COR-L47 (cell line): Measurements from ENCODE around the gene CHST1.

ENCODE experiments used
- DNase-seq: peaks from one replicate; lab custom pipeline; 2025; lab: John Stamatoyannopoulos, UW

Gene CHST1

GRCh38 chr11:45605051-45605450 lies 60.4 kb downstream of the CHST1 start:
- no peak for DNase-seq

DNA sequence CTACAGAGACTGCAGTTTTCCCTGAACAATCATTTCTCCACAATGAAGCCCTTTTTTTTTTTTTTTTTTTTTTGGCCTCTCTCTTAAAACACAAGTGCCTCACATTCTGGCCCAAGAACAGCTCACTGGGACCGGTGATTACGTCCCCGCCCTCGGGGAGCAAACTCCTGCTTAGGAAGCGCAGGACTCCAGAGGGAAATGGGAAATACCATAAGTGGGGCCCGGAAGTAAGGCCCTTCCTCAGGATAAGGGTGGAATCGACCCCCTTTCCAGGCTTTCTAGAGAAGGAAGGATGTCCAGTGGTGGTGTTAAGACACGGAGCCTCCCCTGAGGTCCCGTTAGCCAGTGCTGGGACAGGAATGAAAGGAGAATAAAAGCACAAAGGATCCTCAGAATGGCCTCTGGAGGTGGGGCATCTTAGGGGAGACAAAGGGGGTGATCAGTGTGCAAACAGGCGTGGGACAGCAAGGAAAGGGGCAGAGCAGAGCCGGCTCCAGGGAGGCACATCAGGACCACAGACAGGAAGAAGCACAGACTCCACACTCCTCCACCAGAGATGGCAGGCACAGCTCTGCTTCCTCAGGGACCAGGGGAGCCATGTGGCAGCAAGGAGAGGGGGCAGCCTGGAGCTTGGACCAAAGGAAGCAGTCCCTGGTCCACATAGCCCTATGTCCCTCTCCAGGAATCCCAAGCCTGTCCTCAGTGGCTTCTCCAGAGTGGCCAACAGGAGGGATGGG lies 61.3 kb downstream of the CHST1 start:
- no peak for DNase-seq

GRCh38 chr11:45599161-45599943 lies 66.1 kb downstream of the CHST1 start:
- no peak for DNase-seq
